ENCODE data around the gene NEDD4.
"Not testable (repeated sequence)": the region's sequence is repeated elsewhere in the genome, so short reads cannot be mapped to it uniquely, and the experiment has no call there.

Gene NEDD4

DNA sequence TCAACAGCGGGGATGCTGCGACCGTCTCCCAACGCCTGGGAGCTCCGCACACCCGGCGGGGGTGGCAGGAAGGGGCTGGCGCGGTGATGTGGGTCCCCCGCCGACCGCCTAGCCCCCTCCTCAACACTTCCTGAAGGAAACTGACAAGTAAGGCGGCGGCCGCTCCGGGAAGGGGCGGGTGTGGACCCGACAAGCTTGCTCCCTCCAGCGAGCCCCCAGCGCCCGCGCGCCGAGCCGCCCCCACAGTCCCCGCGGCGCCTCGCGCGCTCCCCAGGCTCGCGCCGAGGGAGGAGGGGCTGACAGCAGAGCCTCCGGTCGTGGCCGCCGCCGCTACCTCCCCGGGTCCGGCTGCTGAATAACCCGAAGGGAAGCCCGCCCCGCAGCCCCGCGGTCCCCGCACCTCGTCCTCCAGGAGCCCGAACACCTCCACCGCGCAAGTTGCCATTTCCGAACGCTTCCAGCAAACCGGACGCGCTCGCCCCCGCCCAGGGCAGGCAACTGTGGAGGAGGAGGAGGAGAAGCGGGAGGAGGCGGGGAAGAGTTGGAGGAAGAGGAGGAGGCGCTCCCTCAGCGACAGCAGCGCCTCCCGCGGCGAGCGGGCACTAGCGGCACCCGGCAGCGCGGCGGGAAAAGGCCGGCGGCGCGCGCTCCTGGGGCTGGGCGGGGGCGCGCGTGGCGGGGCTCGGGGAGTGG lies at the start of gene NEDD4:
Gene NEDD4 (minus strand): TSS at position 502 of the 693 bp plus-strand sequence. CDS start 57 bp downstream, at position 445.
- peak; percentile 64 for DNase-seq (ENCODE audit: low read depth)
- H3K4me3 ChIP-seq (ENCODE audit: low read depth, low read length): peak within 1 kb of the TSS; percentile 52

DNA sequence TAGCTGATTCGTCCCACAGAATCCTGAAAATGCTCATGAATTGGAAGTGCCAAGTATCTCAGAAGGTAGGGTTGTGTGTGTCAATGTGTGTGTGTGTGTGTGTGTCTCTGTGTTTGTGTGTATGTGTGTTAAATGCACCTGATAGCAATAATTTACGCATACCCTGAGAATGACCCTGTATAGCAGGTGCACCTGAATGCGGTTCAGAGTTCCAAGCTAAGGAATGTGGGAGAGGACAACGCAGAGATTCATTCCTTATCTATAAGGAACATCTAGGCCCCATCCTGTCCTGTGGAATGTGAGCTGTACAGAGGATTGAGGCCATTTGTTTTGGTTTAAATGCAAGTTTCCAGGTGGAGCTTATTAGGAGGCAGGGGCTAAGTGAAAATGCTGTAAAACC lies 49.1 kb upstream of the NEDD4 start:
- no peak for DNase-seq (ENCODE audit: low read depth)
- H3K4me3 ChIP-seq (ENCODE audit: low read depth, low read length): no peak overlapping the region

DNA sequence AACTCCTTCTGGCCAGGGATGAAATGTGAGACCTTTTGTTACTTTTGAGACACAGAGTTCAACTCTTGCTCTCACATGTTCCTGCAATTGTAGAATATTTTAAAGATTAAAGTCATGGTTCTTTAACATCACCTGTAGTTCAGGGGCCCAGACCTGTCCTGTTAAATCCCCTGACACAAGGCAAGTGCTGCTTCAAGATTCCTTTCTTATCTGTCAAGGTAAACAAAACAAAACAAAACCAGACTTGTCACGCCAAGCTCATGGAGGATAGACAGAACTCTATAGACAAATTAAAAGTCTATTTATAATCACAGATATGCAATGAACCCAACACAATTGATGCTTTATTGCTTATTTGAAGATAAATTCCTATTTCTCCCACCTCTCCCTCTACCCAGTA lies 48.6 kb upstream of the NEDD4 start:
- DNase-seq (ENCODE audit: low read depth): no peak

DNA sequence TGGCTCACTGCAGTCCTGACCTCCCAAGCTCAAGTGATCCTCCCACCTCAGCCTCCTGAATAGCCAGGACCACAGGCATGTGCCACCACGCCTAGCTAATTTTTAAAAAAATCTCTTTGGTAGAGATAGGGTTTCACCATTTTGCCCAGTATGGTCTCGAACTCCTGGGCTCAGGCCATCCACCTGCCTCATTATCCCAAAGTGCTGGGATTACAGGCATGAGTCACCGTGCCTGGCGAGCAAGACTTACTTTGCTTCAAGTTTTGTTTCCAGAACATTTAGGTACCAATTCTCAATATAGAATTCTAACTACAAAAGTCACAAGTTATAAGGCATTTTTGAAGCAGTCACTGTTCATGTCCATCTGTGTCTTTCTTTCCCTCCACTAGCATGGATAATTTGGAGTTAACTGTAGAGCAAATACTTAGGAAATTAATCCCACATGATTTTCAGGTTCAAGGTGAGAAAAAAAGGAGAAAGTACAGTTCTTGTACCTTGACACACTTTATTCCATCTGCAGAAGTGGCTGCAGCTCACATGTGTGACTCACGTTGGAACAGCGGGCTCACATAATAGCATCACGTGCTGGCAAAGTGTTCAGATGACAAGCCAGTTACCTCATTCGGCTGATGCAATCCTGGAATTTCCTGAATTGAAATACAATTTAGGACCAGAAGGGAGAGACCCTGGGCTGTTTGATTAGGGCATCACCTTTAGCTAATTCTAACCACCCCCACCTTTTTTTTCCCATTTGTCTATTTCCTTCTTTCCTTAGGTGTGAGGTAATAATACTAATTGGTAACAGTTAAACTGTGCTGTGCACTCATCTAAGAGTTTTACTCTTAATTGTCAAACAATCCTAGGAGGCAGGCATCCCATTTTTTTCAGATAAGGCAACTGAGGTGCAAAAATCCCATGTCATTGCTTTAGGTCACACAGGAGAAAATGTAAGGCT lies 46.9 kb upstream of the NEDD4 start:
- peak; percentile 85 for DNase-seq (ENCODE audit: low read depth)
- H3K4me3 ChIP-seq (ENCODE audit: low read depth, low read length): no peak overlapping the region

More for the DNA sequence above, 48.6 kb upstream of the NEDD4 start:
- H3K4me3 ChIP-seq (ENCODE audit: low read depth, low read length): no peak overlapping the region

DNA sequence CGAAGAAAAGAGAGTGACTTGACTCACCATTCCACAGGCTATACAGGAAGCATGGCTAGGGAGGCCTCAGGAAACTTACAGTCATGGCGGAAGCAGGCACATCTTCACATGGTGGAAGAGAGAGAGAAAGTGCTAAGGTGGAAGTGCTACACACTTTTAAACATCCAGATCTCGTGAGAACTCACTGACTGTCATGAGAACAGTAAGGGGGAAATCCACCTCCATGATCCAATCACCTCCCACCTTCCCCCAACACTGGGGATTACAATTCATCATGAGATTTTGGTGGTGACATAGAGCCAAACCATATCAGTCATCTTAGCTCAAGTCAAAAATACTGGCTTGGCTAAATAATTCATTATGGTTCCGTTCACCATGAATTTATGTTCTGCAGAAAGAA lies 45.3 kb upstream of the NEDD4 start:
- no peak overlapping the region for H3K4me3 ChIP-seq (ENCODE audit: low read depth, low read length)
- DNase-seq (ENCODE audit: low read depth): no peak

DNA sequence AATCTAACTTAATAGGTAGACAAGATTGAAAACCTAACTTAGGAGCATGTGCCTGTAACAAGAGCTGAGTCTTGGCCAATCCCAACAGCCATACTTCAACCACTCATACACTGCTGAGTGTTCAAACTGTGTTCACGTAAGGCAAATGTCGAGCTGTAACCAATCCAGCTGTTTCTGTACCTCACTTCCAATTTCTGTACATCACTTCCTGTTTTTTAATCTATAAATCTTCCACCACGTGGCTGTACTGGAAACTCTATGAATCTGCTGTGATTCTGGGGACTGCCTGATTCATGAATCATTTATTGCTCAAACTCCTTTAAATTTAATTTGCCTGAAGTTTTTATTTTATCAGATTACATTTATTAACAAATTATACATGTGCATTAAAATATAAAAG lies 44.6 kb upstream of the NEDD4 start:
- no peak overlapping the region for H3K4me3 ChIP-seq (ENCODE audit: low read depth, low read length)
- peak; percentile 38 for DNase-seq (ENCODE audit: low read depth)

DNA sequence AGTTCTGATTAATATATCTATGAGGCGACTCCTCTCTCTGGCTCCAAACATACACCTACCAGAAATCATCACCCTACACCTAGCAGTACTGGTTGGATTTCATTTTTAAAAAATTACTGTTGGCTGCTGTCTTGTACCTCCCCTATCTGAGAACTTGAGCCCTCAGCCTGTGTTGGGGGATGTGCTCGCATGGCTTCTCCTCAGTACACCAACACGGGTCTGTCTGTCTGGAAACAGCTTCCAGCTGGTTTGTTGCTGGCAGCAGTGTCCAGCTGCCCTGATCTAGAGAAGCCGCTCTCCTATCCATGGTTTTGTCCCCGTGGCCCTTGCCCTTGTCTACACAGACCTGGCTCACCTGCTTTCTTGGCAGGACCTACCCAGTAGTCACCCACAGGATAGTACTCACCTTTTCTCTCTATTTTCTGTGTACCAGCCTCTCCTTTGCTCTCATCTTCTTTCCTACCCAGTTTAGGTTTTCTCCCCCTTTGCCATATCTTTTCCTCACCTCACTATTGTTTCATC lies 43.2 kb upstream of the NEDD4 start:
- no peak for DNase-seq (ENCODE audit: low read depth)
- no peak overlapping the region for H3K4me3 ChIP-seq (ENCODE audit: low read depth, low read length)

DNA sequence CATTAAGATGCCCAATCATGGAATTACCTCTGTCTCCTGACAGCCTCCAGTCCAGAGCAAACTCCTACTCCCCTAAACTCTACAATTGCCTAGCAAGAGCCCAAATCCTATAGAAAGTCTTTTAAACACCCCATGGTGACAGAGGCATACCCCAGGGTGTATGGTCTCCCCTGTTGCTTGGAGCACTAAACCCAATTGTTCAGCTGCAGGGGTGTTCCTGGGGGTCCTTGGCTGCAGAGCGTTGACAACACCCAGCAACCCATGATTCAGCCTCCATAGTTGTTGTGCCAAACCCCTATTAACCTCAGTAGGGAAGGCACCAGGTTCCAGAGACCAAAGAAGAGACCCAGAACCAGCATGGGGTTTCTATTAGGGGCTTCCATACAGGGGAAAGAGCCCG lies 41.8 kb upstream of the NEDD4 start:
- no peak for DNase-seq (ENCODE audit: low read depth)

DNA sequence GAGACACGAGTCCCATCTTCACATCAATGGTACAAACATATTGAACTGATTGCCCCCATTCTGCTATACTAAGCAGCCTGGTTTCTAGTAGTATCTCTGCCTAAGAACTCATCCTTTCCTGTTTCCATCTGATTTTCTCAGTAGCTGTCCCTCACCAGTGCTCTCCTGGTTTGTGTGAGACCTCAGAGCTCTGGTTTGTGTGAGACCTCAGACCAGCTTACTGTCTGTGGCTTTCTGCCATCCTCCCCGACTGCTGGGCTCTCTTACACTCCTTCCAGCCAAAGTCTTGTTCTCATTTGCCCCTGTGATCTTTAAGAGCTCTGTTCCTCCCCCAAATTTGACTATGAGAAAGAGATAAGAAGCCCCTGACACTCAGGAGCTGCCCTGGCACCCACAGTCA lies 41.1 kb upstream of the NEDD4 start:
- no peak for DNase-seq (ENCODE audit: low read depth)
- no peak overlapping the region for H3K4me3 ChIP-seq (ENCODE audit: low read depth, low read length)

More for the DNA sequence above, 41.8 kb upstream of the NEDD4 start:
- no peak overlapping the region for H3K4me3 ChIP-seq (ENCODE audit: low read depth, low read length)

DNA sequence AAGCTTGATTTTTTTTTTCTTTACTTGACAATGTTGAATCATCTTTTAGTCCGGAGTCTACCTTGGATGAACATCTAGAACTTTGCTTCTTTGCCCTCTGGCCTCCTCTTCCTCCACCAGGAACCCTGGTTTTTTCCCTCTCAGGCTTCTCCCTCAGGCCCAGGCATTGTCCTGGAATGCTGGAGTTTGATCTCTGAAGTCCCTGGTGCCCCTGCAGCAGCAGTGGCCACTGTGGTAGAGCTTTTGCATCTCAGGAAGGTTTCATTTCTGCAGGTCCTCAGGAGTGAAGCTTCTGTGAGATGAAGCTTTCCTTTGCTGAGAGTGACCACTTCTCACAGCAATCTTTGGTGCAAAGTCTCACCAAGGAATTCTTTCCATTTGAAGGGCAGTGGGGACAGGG lies 39.0 kb upstream of the NEDD4 start:
- DNase-seq (ENCODE audit: low read depth): no peak
- H3K4me3 ChIP-seq (ENCODE audit: low read depth, low read length): no peak overlapping the region

DNA sequence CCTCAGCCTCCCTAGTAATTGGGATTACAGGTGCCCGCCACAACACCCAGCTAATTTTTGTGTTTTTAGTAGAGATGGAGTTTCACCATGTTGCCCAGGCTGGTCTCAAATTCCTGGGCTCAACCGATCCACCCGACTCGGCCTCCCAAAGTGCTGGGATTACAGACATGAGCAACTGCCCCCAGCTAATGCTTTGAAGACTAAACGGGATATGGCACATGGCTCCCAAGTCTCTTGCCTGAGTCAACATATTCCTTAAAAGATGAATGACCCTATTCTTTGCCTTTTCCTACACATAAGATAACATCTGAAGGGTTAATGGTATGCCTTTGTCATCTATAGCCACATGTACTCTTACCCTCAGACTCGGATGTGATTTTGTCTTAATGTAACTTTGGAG lies 38.4 kb upstream of the NEDD4 start:
- no peak overlapping the region for H3K4me3 ChIP-seq (ENCODE audit: low read depth, low read length)
- DNase-seq (ENCODE audit: low read depth): no peak

DNA sequence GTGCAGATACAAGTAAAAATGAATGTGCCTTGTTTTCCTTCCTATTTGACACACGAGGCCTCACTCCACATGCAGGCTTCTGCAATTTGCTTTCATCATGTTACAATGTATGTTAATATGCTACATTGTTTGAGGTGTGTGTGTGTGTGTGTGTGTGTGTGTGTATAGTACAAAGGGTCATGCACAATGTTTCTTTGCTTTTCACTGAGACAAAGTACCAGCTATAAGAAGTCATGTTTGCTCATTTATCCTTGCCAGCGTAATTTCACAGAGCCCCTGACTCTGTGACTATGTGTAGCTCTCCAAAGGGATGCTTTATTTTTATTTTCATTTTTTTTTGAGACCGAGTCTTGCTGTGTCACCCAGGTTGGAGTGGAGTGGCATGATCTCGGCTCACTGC lies 38.0 kb upstream of the NEDD4 start:
- DNase-seq (ENCODE audit: low read depth): no peak
- H3K4me3 ChIP-seq (ENCODE audit: low read depth, low read length): no peak overlapping the region

DNA sequence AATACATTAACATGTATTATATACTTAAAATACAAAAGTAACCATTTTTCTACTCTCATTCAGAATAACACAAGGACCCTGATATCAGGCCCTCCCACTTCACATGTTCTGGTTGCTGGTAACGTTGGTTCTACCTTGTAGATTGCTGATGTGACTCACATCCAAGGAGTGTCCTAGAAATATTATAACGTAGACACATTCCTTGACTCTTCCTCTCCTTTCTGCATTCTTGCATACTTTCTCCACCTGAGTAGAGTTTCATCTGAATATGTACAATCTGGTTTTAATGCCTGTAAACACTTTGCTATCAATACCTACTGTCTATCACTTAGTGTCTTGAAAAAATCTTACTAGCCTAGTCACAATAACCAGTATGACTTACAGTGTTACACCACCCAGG lies 35.0 kb upstream of the NEDD4 start:
- H3K4me3 ChIP-seq (ENCODE audit: low read depth, low read length): no peak overlapping the region
- no peak for DNase-seq (ENCODE audit: low read depth)

DNA sequence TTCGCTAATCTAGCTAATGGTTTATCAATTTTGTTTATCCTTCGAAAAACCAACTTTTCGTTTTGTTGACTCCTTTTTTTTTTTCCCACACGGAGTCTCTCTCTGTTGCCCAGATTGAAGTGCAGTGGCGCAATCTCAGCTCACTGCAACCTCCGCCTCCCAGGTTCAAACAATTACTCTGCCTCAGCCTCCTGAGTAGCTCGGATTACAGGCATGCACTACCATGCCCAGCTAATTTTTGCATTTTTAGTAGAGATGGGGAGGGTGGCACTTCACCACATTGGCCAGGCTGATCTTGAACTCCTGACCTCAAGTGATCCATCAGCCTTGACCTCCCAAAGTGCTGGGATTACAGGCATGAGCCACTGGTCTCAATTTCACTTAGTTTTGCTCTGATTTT lies 29.7 kb upstream of the NEDD4 start:
- H3K4me3 ChIP-seq (ENCODE audit: low read depth, low read length); DNase-seq (ENCODE audit: low read depth): not testable (repeated sequence)

DNA sequence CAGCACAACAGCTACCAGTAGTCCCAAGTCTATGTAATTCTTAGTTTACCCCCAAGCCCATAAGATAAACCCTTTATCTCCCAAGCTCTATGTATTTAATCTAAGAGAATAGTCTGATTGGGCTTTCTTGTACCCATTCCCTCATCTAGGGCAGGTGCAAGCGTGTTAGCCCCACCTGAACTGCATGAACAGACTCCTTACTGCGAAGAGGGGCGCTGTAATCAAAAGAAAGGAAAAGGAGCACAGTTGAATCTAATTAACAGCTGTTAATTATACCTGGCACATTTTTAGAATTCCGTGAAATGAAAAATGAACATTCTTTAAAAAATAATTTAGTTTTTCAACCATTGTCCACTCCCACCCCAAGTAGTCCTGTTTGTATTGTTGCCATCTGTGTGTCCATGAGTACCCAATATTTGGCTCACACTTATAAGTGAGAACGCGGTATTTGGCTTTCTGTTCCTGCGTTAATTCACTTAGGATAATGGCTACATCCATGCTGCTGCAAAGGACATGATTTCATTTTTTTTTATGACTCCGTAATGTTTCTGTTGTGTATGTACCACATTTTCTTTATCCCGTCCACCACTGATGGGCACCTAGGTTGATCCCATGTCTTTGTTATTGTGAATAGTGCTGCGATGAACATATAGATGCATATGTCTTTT lies 26.5 kb upstream of the NEDD4 start:
- no peak for DNase-seq (ENCODE audit: low read depth)
- no peak overlapping the region for H3K4me3 ChIP-seq (ENCODE audit: low read depth, low read length)

DNA sequence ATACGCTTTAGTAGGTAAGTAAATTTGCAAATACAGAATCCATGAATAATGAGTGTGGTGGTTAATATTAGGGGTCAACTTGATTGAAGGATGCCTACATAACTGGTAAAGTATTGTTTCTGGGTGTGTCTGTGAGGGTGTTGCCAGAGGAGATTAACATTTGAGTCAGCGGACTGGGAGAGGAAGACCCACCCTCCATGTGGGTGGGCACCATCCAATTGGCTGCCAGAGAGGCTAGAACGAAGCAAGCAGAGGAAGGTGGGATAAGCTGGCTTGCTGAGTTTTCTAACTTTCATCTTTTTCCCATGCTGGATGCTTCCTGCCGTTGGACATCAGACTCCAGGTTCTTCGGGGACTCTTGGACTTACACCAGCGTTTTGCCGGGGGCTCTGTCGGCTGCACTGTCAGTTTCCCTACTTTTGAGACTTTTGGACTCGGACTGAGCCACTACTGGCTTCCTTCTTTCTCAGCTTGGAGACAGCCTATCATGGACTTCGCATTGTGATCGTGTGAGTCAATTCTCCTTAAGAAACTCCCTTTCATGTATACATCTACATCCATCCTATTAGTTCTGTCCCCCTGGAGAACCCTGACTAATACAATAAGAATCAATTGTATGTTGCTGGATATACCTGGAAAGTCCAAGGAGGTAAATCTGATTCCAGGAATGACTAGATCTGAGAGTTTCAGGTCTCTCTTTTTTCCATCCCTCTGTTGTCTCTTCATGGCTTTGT lies 25.8 kb upstream of the NEDD4 start:
- no peak for DNase-seq (ENCODE audit: low read depth)
- H3K4me3 ChIP-seq (ENCODE audit: low read depth, low read length): no peak overlapping the region

DNA sequence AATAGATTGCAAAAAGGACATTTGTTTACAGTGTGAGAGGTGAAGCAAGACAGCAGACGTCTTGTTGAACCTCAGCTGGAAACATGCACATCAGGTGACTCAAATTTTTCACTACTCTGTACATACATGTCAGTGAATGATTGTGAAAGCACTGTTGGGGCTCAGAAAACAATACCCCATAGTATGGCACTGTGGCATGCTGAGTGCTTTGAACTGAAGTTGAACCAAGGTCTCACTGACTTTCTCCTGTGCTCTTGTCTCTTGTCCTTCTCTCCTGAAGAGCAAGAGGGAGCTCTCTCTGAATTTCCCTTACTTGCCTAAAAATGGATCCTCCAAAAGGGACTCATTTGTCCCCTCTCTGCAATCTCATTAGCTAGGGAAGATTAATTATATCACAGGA lies 24.5 kb upstream of the NEDD4 start:
- H3K4me3 ChIP-seq (ENCODE audit: low read depth, low read length): no peak overlapping the region

DNA sequence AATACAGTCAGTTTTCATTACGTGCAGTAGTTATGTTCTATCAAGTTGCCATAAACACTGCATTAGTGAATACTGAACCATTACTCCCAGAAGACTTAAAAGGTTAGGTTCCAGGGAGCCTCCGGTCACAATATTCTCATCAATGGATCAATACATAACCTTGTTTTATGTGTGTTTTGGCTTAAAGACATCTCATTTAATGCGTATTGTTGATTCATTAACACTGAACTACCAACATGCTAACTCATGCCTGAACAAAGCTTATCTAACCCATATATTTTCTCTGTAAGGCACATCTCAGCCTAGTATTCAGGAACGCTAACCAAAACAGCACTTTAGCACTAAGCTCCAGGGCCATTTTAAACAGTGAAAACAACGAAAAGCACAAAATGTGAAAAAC lies 24.1 kb upstream of the NEDD4 start:
- no peak overlapping the region for H3K4me3 ChIP-seq (ENCODE audit: low read depth, low read length)
- no peak for DNase-seq (ENCODE audit: low read depth)

More for the DNA sequence above, 24.5 kb upstream of the NEDD4 start:
- DNase-seq (ENCODE audit: low read depth): no peak

DNA sequence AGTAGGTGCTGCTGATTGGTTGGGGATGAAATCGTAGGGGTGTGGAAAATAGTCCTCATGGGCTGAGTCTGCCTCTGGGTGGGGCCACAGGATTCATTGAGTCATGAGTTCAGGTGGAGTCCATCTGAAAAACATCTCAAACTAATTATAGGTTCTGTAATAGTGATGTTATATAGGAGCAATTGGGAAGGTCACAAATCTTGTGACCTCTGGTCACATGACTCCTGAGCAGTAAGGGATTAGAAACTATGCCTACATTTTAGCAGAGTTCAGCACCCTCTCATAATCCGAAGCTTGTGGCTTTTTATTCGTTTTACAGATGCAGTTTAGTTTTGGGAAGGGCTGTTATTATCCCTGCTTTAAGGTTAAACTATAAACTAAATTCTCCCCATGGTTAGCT lies 22.9 kb upstream of the NEDD4 start:
- no peak for DNase-seq (ENCODE audit: low read depth)

More for the DNA sequence above, 22.9 kb upstream of the NEDD4 start:
- H3K4me3 ChIP-seq (ENCODE audit: low read depth, low read length): no peak overlapping the region
